Stimulated activated CD8-positive, alpha-beta memory T cell treated with anti-CD3 and anti-CD28 coated beads, Interleukin-7, amount 100 ng/mL, for 1 hour (primary cell): Measurements from ENCODE around the gene FKBP11.

ENCODE experiments used
- DNase-seq, 2 donors: peaks; one replicate each; pipeline ENCODE4 v3.0.0-alpha.2; 2020; ENCODE audit warnings: low read depth in 2 of 2

FKBP11 gene

DNA sequence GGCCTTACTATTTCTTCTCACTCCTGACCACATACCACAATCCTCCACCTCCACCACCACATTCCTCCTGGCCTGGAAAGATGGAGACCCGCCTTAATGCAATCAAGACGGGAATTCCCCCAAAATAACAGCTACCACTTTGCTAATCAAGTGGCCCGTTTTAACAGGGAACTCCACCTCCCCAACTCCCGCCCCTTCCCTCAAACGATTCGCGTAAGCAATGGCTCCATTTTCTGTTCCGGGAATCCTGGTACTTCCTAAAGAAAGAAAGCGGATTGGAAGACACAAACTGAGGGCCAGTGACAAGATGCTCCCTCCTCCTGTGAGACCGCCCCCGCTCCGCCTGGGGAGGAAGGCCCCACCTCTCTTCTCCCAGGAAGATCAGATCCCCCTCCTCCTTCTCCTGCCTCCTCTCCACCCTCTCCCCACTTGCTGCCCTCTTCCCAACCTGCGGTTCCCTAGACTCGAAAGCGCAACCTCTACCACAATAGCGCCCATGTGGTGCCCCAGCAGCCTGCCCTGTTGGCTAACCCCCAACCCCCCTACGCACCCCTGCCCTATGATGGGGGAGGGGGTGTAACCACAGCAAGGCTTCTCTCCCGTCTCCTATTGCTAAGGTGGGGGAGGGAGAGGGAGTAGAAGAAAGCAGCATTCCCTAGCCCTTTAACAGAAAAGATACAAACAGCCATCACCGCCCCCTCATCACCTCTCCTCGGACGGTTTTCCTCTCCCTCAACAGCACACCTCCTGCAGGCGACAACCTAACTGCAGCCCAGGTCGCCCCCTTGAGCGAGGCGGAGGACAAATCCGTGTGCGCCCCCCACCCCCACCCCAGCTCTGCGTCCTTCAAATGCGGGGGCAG is 31.2 kb upstream of the FKBP11 start:
- DNase-seq = no peak

DNA sequence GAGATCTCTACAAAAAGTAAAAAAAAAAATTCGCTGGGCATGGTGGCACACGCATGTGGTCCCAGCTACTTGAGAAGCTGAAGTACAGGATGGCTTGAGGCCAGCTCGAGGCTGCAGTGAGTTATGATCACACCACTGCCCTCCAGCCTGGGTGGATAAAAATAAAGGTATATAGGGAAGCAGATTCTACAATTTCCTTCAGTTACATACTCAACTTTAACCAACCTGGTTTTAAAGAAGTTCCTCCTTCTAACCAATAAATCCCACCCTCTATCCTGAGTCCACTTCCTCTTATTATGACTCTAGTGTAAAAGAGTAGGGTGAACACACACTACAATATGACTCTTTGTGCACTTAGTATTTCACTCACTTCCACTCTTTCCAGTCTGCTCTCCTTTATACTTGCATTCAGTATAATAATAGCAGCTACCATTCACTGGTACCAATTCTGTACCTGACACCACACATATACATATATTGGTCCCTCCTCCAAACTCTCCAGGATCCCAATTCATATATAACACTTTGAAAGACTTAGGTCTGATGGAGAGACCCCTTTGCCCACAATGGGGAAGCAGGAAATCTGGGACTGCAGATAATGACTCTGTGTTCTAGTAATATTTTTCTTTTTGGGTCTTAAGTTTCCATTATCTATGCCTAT is 29.7 kb upstream of the FKBP11 start:
- DNase-seq = no peak

DNA sequence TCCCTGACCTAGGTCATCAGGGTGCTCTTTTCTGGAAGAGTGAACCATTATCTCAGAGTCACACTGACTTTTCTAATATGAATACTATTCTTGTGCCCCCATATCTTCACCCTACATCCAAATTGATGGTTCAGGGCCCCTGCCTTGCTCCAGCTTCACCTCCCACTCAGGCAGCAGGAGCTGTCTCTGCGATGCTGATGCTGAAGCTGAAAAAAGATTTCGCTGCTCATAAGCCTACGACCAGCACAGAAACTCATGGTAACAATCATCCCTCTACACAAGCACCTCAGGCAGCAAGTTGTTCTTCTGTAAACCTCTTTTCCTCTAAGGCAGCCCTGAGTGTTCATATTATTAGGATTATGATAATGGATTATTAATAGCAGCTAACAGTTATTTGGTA is 28.8 kb upstream of the FKBP11 start:
- no peak for DNase-seq

DNA sequence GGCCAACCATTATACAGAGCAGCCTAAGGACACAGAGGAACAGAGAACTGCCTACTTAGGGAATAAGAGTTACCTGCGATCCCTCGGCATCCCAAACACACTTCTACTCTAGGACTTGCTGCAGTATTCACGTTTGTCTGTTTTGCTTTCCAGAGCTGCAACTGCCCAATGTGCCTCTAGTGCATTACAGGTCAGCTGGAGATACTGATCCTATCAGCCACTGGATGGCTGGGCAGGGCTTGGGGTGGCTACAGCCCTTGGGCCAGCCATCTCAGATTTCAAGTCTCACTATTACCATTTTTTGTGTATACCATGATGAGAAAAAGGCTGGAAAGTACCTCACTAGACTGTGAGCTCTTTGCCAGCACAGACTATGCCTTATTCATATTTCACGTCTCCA is 27.4 kb upstream of the FKBP11 start:
- DNase-seq = no peak

DNA sequence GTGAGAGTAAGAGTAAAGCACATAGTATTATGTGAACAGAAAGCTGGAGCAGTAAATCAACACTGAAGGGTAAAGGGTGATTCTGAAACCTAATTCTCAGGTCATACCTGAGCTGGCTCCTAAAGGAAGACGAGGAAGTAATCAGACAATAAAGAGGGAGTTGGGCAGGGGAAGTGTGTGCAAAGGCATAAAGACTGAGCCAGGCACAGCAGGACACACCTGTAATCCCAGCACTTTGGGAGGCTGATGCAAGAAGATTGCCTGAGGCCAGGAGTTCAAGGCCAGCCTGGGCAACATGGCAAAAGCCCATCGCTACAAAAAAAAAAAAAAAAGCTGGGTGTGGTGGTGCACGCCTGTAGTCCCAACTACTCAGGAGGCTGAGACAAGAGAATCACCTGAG is 22.4 kb upstream of the FKBP11 start:
- no peak for DNase-seq

DNA sequence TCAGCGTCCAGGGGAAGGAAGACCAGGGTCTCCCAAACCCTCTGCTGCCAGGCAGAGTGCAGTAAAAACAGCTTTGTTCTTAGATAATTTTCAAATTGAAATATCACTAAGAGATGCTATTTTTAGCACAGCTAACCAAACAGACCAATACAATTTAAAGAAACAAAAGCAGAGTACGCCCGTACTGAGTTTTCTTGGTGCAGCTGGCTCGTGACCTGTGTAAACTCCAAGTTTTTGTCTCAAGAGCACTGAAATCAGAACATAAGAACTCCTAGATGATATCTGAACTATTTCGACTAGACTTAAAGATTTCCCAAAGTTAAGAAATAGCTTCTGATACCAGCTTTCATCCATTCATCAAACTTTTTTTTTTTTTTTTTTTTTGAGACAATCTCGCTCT is 21.7 kb upstream of the FKBP11 start:
- no peak for DNase-seq

DNA sequence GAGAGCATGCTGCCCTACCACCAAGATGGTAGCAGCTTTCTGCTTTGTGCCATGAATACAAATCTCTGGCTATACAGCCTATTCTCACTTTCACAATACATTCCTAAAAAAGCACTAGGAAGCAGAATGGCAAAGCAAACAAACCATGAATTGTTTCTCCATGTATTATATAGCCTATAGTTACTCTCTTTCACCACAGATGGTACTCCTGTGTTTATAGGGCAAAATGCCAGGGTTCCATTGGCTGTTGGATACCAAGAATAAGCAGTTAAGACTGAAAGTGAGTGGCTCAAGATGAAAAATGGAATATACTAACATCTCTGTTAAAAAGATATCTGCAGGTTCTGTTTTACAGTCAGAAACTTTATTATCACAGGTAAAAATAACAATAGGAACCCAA is 20.9 kb upstream of the FKBP11 start:
- no peak for DNase-seq

DNA sequence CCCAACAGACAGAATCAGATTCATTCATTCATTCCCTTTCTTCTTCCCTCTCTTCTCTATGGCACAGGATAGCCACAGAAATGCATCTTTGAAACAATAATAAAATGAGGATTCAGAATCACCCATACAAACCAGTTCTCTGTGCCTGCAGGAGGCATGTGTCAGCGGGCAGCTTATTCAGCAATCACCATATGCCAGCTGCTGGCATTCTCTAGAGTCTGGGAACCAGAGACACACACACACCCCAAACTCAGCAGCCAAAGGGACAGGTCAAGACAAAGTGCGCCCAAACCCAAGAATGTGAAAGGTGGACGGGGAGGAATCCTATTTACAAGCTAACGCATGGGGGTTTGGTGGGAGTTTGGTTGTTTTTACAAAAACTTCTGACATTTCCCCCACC is 17.9 kb upstream of the FKBP11 start:
- no peak for DNase-seq

DNA sequence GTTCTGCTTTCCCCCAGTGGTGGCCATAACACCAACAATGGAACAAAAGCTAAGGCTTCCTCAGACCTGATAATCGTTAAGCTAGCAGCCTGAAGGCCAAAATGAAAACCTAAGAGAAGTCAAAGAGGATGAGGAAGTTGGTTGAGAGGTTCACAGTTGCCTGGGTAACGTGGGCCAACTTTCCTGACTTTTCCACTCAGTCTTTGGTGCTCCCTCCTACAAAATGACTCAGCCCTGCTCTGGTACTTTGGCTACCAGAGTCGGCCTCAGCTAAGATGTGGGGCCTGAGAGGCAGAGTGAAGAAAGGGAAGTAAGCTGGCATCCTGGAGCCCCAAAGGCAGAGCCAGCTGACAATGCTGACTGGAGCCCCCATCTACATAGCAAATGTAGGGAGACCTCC is 14.9 kb upstream of the FKBP11 start:
- no peak for DNase-seq

DNA sequence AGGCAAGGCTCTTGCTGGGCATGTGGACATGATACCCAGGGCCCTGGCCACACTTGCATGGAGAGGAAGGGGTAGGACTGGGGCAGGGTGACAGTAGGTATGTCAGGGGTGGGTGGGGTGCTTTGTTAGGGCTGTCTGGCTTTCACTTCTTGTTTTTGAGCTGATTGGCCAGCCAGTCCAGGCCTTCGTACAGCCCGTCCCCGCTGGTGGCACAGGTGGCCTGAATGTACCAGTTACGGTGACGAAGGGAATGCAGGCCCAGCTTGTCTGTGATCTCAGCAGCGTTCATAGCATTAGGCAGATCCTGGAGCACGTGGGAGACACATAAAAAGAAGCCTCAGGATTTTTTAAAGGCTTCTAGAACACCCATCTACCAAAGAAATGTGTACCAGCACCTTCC is 13.5 kb upstream of the FKBP11 start:
- DNase-seq = no peak

DNA sequence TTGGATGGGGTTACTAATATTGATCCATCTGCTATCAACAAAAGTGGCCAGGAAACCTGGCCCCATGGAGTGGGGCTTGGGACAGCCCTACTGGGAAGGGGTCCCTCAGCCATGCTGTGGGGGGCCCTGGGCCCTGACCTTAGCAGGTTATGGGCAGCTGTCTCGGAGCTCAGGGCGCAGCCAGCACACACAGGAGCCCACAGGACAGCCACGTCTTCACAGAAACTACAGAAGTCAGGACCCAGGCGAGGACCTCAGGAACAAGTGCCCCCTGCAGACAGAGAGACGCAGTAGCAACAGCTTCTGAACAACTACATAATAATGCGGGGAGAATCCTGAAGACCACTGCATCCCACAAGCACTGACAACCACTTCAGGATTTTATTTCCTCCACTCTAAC is 11.9 kb upstream of the FKBP11 start:
- no peak for DNase-seq

DNA sequence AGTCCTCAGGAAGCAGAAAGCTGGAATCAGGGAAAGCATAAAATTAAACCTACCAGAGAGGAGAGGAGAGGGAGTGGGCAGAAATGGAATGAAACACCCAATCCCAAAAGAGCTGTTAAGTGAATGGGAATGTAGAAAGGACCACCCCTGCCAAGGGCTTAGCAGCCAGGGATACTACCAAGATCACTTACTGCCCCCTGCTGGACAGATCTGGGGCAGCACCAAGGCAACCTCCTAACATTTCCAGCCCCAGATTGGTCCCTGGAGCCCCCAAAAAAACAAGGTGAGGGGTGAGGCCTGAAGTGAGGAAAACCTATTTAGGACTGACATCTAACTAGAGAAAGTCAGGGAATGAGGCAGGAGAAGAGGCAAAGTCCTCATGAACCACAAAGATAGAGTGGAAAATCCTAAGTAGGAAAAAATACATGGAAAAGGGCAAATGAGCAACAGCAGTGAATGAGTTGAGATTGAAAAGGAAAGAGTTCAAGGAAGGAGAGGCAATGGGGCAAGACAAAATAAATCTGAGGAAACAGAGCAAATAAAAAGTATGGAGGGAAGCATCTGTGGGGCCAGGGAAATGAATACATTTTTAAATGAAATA is 11.2 kb upstream of the FKBP11 start:
- DNase-seq = peak; percentile 55 to 79

DNA sequence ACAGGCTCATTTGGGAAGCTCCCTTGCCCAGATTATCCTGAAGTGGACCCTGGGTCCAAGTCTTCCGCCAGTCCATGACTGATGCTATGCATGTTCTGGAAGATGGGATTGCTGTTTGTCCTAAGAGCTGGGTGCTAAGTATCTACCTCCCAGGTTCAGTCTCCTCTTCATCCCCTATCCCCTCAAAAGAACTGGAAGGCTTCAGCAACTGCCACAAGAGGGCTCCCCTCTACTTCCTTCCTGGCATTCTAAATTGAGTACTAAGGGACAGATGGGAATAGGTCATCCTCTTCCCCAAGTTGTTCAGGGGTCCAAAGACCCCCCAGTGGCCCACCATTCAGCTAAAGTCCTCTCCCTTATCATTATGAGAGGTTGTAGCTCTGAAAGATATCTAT is 9.0 kb upstream of the FKBP11 start:
- no peak for DNase-seq

DNA sequence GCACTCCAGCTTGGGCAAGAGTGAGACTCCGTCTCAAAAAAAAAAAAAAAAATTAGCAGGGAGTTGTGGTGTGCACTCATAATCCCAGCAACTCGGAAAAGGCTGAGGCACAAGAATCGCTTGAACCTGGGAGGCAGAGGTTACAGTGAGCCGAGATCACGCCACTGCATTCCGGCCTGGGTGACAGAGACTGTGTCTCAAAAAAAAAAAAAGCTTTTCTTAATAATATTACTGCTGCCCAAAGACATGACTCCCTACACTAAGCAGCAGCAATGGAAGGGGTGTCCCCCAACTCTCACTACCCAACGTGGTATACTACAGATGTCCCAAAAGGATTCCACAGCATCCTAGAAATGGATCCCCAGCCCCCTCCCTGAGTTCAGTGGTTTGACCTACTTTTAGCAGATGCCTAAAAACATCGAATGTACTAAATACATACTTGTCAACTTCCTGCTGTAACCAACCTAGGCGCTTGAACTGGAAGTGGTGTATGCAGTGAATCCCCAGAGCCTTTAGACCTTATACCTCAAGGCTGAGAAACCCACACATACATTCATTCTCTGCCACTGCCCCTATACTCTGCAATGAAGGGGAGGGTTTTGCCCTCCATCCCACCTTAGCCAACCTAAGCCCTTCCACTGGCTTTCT is 8.5 kb upstream of the FKBP11 start:
- DNase-seq = no peak

DNA sequence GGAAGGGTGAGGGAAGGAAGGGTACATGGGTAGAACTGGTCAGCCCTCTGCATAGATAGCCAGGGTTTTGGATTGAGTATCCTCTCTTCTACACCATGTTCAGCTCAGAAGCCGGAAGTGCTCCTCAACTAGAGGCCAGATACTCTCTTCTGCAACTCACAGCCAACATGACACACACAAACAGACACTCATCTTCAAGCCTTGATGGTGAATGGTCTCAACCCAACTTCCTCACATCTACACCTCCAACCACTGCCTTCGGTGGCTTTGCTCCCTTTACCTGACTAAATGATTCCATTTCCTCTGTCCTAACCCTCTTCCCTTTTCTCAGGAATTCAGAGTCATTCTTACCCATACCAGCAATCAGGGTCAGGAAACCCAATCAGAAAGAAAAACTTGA is 7.6 kb upstream of the FKBP11 start:
- DNase-seq = no peak

DNA sequence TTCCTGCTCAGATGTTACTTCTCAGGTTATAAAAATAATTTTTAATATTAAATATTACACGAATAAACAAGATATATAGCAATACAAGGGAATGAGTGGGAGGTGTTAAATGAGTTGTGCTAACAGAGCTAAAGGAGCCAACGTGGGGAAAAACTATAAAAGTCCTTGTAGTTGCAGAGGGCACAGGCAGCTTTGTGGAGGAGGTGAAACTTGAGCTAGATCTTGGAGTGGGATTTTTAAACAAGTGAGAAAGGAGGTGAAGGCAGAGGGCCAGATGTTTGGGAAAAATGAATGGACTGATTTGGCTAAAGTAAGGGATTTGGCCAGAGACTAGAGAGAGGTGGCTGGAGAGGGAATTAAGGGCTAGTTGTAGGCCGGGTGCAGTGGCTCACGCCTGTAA is 5.2 kb upstream of the FKBP11 start:
- no peak for DNase-seq

DNA sequence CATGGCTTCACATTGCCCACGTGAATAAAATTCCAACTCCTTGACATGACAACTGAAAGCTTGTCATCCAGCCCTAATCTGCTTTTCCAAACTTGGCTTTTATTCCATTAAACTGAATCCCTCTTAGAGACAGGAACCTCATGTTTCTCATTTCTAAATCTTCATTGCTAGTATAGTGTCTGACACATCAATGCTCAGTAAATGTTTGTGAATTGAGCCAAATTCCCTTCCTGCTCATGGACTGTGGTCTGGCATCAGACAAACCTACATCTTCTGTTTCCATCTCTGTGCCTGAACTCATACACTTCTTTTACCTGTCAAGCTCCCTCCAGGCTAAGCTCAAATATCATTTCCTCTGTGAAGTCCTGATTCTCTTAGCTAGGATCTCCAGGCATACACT is 4.3 kb upstream of the FKBP11 start:
- DNase-seq = no peak

DNA sequence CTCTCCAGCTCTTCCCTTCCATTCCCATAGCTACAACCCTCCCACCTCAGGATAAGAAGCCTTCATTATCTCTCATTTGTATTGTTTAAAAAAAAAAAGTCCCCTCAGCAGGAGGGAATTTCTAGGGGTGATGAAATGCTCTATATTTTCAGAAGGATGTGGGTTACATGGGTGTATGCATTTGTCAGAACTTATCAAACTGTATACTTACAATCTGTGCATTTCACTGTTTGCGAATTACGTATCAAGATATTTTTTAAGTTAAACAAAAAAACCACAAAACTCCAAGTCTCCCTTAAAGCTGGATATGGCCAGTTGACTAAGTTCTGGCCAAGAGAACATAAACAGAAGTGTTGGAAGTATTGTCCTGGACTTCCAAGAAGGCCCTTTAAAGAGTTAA is 2.0 kb upstream of the FKBP11 start:
- no peak for DNase-seq

DNA sequence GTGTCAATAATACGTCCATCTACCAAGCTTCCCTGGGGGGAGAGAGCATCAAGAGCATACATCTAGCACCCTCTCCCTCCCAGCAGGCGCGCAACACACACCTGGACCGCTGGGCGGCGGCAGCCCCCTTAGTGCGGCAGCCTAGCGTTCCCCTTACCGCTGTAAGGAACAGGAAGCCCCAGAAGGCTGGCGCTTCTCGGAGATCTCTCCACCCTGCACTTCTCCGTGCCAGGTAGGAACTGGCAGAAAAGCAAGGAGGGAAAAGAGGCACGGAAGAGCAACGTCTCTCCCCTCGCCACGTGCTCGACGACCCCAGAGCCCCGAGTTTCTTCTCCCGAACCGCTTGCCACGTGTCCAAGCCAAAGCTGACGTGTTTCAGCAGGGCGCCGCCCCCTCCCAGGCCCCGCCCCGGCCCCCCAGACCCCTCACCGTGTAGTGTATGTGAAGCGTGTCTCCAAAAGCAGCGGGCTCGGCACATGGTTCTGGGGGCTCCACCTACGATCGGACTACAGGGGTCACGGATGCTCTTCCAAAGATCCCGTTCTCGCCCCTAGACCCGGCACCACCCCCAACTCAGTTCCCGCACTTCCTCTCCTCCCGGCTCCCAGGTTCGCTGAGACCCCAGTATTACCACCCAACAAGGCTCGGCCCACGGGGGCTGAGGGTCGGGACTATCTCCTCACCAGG is 532 bp downstream of the FKBP11 start:
- peak; percentile 57 to 58 for DNase-seq

DNA sequence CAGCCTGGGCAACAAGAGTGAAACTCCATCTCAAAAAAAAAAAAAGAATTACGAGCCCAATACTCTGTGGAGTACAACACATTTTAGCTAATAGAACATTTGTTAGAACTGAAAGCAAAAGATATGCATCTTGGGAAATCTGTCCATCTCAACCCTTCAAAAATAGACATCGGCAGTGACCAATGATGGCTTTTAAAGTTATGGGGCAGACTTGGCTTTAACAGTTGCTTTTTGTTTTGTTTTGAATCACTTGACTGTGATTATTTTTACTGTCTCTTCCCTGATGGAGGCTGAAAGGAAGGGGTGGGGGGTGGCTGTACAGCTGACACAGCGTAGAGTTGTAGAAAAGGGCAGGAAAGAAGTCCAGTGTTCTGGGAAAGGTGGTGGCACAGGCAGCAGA is 2.2 kb downstream of the FKBP11 start:
- DNase-seq = no peak

DNA sequence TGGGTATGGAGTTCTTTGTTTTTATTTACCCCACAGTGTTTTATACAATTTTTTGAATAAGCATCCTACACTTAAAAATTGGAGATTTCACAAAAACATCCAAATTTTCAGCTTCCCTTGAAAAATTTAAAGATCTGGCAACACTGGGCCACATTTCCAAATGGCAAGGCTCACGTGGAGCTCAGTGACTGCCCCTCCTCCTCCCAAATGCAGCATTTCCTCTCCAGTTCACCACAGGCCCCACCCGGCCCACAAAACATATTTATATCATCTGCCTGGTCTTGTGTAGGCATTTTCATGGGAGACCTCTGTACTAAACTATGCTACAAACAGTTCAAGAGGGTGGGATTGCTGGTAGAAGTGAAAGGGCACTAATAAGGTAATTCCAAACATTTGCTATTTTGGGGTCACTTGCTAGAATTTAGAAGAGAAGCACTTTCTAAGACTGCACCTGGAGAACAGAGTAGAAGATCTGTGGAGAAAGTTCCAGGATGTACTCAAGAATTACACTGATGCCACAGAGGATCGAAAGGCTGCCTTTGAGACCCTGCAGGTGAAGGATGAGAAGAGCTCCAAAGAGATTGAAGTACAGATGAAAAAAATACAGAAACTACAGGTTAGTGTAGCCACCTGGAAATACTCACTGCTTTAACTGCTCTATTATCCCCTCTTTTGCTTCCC is 7.3 kb downstream of the FKBP11 start:
- DNase-seq = no peak

DNA sequence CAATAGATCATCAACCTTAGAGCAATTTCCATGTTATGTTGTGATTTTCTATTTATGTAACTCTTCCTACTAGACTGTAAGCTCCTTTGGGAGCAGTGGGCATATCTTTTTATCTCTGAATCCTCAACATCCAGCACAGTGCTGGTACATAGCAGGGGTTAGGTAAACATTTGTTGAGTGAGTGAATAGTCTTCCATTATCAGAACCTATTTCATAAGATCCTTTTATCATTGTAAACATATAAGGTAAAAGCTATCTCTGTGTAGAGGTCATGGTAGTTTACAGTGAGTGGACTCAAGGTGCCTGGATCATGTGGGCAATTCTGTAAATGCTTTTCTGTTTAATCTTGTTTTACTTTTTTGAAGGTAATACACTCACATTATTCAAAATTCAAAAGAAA is 15.1 kb downstream of the FKBP11 start:
- DNase-seq = no peak
